SU-DHL-6 (cell line): ENCODE measurements around the gene COX6B2.

Experiments
- CTCF ChIP-seq: fragments of 200-600 bp; sonication (generic); IDR thresholded peaks from one replicate; pipeline ENCODE4 v1.5.1; 2017; ENCODE audit warnings: antibody characterized with exemption, mild to moderate bottlenecking, low read length, moderate library complexity; ENCODE audit not compliant: insufficient read depth, poor library complexity, severe bottlenecking
- EZH2phosphoT487 ChIP-seq: fragments of 200-600 bp; sonication (generic), shearing (Covaris generic); conservative IDR thresholded peaks from 2 replicates; pipeline ENCODE4 v1.6.1; 2018; ENCODE audit warnings: mild to moderate bottlenecking, antibody characterized with exemption, low read length, moderate library complexity, mixed read lengths

DNA sequence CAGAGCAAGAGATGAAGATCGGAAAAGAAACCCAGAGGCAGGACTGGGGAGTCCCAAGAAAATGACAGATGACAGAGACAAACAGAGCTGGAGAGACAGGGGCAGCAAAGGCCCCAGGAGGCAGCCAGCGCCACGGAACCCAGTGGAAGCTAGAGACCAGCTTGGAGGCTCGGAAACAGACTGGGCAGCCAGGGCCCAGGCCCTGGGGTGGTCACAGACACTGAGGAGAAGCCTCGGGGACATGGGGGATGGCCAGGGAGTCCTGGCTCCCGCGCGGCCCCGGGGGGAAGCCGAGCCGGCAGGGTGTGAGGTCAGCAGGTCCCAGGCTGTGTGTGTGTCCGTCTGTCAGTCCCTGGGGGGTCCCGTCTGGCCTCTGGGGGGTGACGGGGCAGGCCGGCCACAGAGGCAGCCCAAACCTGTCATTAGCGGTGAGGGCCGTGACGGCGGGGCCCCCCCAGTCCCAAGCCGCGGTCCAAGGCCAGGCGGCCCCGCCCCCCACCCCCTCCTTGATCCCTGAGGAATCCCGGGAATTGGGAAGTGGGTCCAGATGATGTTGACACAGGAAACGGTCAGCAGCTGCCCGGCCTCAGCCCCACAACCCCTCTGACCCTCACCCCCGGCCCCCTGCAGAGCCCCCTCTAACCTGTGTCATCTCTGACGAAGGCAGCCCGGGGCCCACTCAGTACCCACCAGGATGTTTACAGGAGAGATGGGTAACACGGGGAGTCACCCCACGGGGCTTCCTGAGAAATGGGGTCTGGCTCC, 19.7 kb upstream of the COX6B2 start:
- no peak for TF ChIP-seq CTCF
- TF ChIP-seq EZH2phosphoT487 = no peak
